GM12873 (cell line): ENCODE measurements around the gene ANKRD39.
A peak's percentile ranks its signal among the peaks of the same experiment; 100 is the strongest.

Source experiments
- CTCF ChIP-seq: IDR thresholded peaks from 2 replicates; pipeline ENCODE4 v1.5.1; 2012; ENCODE audit warnings: low read depth, mild to moderate bottlenecking, moderate library complexity, low read length, control low read depth; ENCODE audit not compliant: insufficient read depth; ENCODE audit errors: missing control alignments

The ANKRD39 gene

DNA sequence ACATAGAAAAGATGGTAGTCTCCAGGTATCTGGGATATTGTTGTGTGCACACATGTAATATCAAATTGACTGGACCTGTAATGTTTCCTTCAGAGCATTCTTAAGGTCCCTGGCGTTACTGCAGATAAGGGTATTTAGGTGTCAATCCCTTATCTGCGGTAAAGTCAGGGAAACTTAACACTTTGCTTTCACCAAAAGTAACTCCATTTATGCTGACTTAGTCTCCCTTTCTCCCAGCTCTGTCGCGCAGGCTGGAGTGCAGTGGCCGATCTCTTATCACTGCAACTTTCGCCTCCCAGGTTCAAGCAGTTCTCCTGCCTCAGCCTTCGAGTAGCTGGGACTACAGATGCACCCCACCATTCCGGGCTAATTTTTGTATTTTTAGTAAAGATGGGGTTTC, 39.9 kb downstream of the ANKRD39 start:
- TF ChIP-seq CTCF: no peak

- TF ChIP-seq CTCF: no peak
Observed at GRCh38 chr2:96816836-96817702, 40.7 kb downstream of the ANKRD39 start.

GRCh38 chr2:96816127-96816835, 41.5 kb downstream of the ANKRD39 start, which contains the start of gene CNNM3:
CNNM3 (plus strand) TSS chr2:96816268; CDS start chr2:96816278, 10 bp downstream.
- TF ChIP-seq CTCF: peak; percentile 51

GRCh38 chr2:96815326-96816126, 42.3 kb downstream of the ANKRD39 start:
- no peak for TF ChIP-seq CTCF

DNA sequence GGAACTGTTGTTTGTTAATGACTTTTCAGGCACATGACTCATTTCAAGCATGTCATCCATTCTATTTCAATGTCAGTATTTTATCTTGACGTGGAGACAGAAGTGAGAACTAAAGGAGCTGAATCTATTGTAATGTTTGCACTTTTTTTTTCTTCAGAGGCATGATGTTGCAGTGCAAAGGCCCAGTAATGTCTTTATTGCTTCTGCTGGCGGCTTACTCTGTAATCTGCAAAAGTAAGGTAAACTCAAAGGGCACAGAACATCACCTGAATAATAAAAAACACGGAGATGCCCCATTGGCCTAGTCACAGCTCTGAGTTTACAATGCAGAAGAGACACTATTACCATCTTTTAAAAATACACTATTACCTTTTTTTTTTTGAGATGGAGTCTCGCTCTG, 44.2 kb downstream of the ANKRD39 start:
- no peak for TF ChIP-seq CTCF

GRCh38 chr2:96811917-96812316, 45.9 kb downstream of the ANKRD39 start:
- TF ChIP-seq CTCF: no peak

DNA sequence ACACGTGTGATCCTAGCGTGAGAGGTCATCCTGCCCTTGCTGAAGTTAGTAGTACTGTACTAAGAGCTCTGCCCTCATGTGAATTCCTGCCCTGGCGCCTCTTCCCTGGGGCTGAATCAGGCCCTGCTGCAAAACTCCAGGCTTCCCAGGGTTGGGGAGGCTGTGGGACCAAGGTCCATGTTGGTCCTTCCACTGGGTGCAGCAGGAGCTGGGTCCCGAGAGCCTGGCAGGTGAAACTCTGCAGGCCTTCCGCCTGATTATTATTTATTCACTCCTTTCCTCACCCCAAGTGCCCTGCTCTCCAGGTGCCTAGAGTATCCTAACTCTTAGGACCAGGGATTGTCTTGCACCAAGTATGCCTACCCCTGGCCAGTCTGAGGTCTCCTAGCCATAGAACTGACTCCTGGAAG, 47.0 kb downstream of the ANKRD39 start:
- TF ChIP-seq CTCF: no peak
